ENCODE data around the gene CCL22. TPM values are rescaled to one million over a fixed set of nuclear protein-coding genes. Genes with fewer than 3 reads are reported as not detected.

Gene CCL22
- total RNA-seq, 1 experiment from 2014 or later = not detected

DNA sequence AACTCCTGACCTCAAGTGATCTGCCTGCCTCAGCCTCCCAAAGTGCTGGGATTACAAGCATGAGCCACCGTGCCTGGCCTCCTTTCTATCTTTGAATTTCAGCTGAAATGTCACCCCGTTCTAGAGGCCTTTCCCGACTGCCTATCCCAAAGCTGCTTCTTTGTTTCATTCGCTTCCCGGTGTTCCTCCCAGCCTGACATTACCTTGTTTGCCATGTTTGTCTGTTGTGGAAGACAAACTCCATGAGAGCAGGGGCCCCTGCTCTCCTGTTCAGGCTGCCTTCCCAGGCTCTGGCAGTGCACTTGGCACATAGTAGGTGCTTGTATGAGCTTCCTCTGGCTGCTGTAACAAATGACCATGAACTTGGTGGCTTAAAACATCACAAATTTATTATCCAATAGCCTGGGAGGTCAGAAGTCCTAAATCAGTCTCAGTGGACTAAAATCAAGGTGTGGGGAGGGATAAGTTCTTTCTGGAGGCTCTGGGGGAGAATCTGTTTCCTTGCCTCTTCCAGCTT lies 2.6 kb upstream of the CCL22 start:
- DNase-seq (ENCODE audit: low read depth in 1 of 2, low spot score in 2 of 2) = no peak
- Histone ChIP-seq H3K36me3 (no peaks in the 10 kb centered on the region), H3K4me1 (replicated peaks) (no peaks in the 10 kb centered on the region), H3K9me3 (replicated peaks) (no peaks in the 10 kb centered on the region), H3K4me3 (no peak overlapping the region), H3K27me3 (replicated peaks) (peaks cover 4% of the 10 kb centered on the region; the same call in 1 of the 2 replicates), H3K27ac (no peak overlapping the region)

DNA sequence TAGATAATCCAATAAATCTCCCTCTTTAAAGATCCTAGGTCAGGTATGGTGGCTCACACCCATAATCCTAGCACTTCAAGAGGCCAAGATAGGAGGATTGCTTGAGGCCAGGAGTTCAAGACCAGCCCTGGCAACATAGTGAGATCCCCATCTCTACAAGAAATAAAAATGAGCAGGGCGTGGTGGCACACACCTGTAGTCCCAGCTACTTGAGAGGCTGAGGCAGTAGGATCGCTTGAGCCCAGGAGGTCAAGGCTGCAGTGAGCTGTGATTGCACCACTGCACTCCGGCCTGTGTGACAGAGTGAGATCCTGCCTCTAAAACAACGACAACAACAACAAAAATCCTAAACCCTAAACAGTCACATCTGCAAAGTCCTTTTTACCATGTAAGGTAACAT lies 2.0 kb upstream of the CCL22 start:
- H3K9me3 ChIP-seq (replicated peaks) = no peaks in the 10 kb centered on the region
- H3K36me3 ChIP-seq = no peaks in the 10 kb centered on the region
- peaks cover 4% of the 10 kb centered on the region; the same call in 1 of the 2 replicates for H3K27me3 ChIP-seq (replicated peaks)
- no peak overlapping the region for H3K4me3 ChIP-seq
- no peaks in the 10 kb centered on the region for H3K4me1 ChIP-seq (replicated peaks)
- no peak for DNase-seq (ENCODE audit: low read depth in 1 of 2, low spot score in 2 of 2)
- no peak overlapping the region for H3K27ac ChIP-seq

DNA sequence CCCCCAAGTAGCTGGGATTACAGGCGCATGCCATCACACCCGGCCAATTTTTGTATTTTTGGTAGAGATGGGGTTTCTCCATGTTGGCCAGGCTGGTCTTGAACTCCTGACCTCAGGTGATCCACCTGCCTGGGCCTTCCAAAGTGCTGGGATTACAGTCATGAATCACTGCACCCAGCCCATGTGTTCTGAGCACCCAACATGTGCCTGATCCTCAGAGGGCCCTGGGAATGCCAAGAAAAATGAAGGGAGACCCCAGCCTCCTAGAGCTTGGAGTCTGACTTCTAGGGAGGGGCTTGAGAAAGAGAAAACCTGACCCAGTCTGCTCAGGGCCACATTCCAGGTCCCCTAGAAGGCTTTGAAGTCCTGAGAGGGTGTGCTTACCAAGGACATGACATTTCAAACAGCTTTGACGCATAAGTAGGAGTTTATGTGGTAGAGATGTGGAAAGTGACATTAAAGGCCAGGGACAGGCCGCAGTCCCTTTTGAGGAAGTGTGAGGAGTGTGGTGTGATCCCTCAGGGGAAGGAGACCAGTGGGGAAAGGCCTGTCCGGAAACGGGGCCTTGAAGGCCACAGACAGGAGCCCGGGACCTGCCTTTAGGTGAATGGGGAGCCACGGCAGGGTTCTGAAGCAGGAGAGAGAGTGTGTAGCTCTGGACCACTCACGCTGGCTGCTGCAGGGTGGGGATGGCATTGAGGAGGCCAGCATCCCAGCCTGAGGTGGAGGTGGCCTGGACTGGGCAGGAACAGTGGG lies 1.1 kb upstream of the CCL22 start:
- Histone ChIP-seq H3K4me1 (replicated peaks) (no peaks in the 10 kb centered on the region), H3K36me3 (no peaks in the 10 kb centered on the region), H3K4me3 (no peak overlapping the region), H3K27ac (no peak overlapping the region), H3K27me3 (replicated peaks) (no peaks in the 10 kb centered on the region), H3K9me3 (replicated peaks) (no peaks in the 10 kb centered on the region)
- DNase-seq (ENCODE audit: low read depth in 1 of 2, low spot score in 2 of 2) = no peak

DNA sequence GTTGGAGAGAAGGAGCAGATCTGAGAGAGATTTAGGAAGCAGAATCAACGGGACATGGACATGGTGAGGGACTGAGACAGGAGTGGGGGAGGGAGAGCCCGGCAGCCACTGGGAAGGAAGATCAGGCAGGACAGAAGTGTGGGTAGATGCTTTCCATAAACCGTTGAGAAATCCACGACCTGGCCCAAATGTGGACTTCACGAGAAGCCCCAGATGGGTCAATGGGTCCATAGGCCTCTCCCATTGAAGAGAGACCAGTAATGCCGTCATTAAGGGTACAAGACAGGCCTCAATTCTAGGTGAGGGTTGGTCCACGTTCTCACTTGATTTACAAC lies 530 bp upstream of the CCL22 start:
- H3K4me1 ChIP-seq (replicated peaks) = no peaks in the 10 kb centered on the region
- H3K9me3 ChIP-seq (replicated peaks) = no peaks in the 10 kb centered on the region
- no peak overlapping the region for H3K4me3 ChIP-seq
- no peak overlapping the region for H3K27ac ChIP-seq
- no peak for DNase-seq (ENCODE audit: low read depth in 1 of 2, low spot score in 2 of 2)
- no peaks in the 10 kb centered on the region for H3K36me3 ChIP-seq
- H3K27me3 ChIP-seq (replicated peaks) = no peaks in the 10 kb centered on the region

DNA sequence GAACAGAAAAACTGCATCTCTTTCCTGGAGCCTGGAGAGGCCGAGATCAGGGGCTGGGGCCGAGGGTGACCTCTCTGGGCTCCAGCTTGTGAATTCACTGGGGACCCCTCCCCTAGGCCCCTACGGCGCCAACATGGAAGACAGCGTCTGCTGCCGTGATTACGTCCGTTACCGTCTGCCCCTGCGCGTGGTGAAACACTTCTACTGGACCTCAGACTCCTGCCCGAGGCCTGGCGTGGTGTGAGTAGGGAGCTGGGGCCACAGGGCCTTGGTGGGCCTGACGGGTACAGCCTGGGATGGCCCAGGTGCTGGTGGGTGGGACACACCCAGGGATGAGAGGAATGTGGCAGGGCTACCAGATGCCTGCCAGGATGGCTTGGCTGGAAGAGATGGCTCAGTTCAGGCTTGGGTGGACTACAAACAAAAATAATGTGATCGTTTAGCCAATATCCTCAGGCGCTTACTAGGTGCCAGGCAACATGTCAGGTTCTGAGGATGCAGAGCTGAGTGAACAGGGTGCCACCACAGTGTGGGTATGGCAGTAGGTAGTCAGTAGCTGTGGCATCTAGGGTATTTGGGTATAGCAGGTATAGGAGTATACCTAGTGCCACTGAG lies 1.8 kb downstream of the CCL22 start:
- H3K9me3 ChIP-seq (replicated peaks) = no peaks in the 10 kb centered on the region
- no peaks in the 10 kb centered on the region for H3K4me1 ChIP-seq (replicated peaks)
- H3K27me3 ChIP-seq (replicated peaks) = no peaks in the 10 kb centered on the region
- H3K27ac ChIP-seq = no peak overlapping the region
- DNase-seq (ENCODE audit: low read depth in 1 of 2, low spot score in 2 of 2) = no peak
- no peak overlapping the region for H3K4me3 ChIP-seq
- H3K36me3 ChIP-seq = no peaks in the 10 kb centered on the region

DNA sequence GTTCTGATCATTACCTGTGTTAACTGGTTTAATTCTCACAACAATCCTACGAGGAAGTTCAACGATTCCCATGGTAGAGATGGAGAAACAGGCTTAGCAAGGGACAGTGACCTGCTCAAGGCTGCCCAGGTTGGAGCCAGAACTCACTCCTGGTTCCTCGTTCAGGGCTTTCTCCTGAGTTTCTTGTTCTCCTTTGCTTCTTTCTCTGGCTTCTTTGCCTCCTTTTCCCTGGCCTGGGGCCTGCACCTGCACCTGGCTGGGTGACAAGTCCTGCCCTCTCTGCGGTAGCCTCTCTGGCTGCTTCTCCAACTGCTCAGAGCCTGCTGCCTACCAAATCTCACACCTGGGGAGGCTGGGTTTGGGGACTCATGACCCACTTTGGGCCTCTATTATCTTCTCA lies 2.8 kb downstream of the CCL22 start:
- Histone ChIP-seq H3K4me1 (replicated peaks) (no peaks in the 10 kb centered on the region), H3K4me3 (no peak overlapping the region), H3K27ac (no peak overlapping the region), H3K36me3 (no peaks in the 10 kb centered on the region), H3K9me3 (replicated peaks) (no peaks in the 10 kb centered on the region), H3K27me3 (replicated peaks) (no peaks in the 10 kb centered on the region)
- DNase-seq (ENCODE audit: low read depth in 1 of 2, low spot score in 2 of 2) = no peak

DNA sequence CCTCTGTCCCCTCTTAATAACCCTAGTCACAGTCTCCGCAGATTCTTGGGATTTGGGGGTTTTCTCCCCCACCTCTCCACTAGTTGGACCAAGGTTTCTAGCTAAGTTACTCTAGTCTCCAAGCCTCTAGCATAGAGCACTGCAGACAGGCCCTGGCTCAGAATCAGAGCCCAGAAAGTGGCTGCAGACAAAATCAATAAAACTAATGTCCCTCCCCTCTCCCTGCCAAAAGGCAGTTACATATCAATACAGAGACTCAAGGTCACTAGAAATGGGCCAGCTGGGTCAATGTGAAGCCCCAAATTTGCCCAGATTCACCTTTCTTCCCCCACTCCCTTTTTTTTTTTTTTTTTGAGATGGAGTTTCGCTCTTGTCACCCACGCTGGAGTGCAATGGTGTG lies 5.6 kb downstream of the CCL22 start:
- no peak for DNase-seq (ENCODE audit: low read depth in 1 of 2, low spot score in 2 of 2)
- H3K9me3 ChIP-seq (replicated peaks) = no peaks in the 10 kb centered on the region
- H3K27me3 ChIP-seq (replicated peaks) = no peaks in the 10 kb centered on the region
- H3K36me3 ChIP-seq = no peaks in the 10 kb centered on the region
- H3K27ac ChIP-seq = no peak overlapping the region
- no peak overlapping the region for H3K4me3 ChIP-seq
- no peaks in the 10 kb centered on the region for H3K4me1 ChIP-seq (replicated peaks)

DNA sequence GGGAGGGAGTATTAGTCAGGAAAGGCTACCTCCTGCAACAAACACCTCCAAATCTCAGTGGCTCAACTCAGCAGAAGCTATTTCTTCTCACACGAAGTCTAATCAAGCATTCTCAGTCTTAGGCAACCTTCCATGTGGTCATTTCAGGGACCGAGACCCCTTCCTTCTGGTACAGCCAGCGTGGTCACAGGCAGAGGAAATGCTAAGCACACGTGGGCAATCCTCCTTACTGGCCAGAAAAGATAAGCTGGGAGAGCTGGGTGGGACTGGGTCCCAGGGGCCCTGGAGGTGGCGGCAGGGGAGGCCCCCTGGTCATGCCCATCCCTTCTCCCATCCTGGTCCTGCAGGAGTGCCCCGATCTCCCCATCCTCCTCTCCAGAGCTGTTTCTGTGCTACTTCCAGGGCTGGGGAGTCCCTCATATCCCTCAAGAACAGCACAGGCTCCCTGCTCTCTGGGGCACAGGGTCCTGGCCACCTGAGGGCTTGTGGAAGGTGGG lies 8.0 kb downstream of the CCL22 start:
- Histone ChIP-seq H3K36me3 (no peaks in the 10 kb centered on the region), H3K27ac (no peak overlapping the region), H3K27me3 (replicated peaks) (no peaks in the 10 kb centered on the region), H3K4me3 (no peak overlapping the region), H3K4me1 (replicated peaks) (no peaks in the 10 kb centered on the region), H3K9me3 (replicated peaks) (no peaks in the 10 kb centered on the region)
- DNase-seq (ENCODE audit: low read depth in 1 of 2, low spot score in 2 of 2) = no peak

DNA sequence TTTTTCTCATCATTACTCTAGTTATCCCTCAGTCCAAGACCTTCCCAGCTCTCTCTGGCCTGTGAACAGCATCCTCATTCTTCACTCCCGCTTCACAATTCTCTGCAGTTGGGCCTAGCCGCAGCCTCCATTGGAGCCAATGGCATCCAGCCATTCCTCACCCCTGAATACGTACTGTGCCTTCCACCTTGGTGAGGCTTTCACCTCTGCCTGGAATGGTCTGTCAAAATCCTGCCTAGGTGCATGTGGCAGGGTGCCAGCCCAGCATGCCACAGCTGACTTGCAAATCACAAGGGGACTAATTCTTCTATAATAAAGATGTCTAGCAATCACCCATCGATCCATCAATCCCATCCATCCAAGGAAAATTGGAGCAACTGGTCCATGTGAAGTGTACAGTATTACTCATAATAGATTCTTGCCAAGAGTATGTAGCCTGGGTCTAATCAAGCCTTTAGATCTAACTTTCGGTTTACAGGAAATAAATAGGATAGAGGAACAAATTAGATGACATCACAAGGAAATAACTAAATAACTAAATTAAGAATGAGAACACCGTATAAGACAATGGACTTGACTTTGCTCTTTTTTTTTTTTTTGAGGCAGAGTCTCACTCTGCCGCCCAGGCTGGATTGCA lies 8.7 kb downstream of the CCL22 start:
- H3K27ac ChIP-seq = no peak overlapping the region
- H3K4me3 ChIP-seq = no peak overlapping the region
- no peaks in the 10 kb centered on the region for H3K27me3 ChIP-seq (replicated peaks)
- no peaks in the 10 kb centered on the region for H3K36me3 ChIP-seq
- H3K9me3 ChIP-seq (replicated peaks) = no peaks in the 10 kb centered on the region
- no peak for DNase-seq (ENCODE audit: low read depth in 1 of 2, low spot score in 2 of 2)
- peaks cover 4% of the 10 kb centered on the region for H3K4me1 ChIP-seq (replicated peaks)

DNA sequence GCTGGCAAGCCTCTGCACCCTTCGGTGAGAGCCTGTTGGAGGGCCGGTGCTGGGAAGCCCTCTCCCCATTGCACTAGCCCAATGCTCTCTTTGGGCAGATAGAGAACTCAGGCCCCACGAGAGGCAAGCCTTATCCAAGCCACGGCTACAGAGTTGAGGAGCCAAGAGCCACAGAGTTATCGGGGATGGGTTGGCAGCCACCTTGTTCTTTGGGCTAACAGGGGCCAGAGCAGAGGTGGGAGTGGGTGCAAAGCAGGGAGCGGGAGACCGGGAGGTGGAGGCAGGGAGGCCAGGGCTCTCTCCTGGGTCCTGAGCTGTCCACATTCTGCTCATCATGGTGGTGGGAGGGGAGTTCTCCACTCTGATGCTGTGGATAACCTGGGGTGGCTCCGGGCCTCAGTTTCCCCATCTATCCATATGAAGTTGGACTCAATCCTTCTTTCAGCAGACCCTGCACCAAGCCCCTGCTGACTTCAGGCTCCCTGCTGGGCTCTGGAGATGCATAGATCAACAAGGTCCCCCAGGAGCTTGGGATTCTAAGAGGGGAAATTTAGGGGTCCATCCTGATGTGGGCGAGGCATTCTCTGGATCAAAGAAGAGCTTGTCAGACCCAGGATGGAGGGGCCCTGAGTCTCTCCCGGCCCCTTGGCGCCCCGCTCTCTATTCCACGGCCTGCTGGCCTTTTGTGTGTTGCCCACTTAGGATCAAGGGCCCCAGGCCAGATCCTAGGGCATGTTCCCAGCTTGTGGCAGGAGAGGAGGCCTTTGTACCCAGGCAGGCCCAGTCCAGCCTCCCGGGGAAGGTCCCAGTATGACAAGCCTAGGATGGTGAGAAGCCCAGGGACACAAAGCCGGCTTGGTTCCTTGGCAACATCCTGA lies 13.2 kb downstream of the CCL22 start:
- H3K27me3 ChIP-seq (replicated peaks) = no peaks in the 10 kb centered on the region
- peaks cover 12% of the 10 kb centered on the region for H3K4me1 ChIP-seq (replicated peaks)
- no peak overlapping the region for H3K27ac ChIP-seq
- no peaks in the 10 kb centered on the region for H3K36me3 ChIP-seq
- H3K9me3 ChIP-seq (replicated peaks) = no peaks in the 10 kb centered on the region
- no peak overlapping the region for H3K4me3 ChIP-seq
- DNase-seq (ENCODE audit: low read depth in 1 of 2, low spot score in 2 of 2) = no peak

DNA sequence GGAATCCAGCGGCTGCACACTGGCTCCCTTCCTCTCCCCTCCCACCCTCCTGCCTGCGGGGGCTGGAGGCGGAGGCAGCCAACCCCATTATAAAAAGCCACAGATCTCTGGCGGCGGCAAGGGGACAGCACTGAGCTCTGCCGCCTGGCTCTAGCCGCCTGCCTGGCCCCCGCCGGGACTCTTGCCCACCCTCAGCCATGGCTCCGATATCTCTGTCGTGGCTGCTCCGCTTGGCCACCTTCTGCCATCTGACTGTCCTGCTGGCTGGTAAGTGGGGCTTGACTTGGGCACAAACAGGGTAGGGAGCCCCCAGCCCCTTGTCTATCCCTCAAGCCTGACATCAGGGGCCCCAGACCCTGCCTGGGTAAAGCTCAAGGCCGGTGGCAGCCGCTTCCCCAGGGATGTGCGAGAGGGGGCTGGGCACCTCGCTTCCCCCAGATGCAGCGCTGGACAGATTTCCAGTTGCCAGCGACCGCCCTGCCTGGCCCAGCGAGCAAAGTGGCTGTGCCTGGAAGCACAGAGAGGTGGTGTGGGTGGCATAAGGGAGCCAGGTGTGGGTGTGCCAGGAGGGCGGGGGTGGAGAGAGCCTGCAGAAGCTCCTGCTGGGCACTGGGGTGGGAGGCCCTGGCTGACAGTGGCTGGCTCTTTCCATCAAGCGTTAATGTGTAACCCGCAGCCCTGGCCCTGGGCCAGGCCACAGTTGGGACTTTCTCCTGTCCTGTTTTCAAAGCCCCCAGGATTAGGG lies 14.0 kb downstream of the CCL22 start, which contains the start of gene CX3CL1:
Gene CX3CL1 (plus strand): TSS at position 119 of the 745 bp plus-strand sequence. CDS start 79 bp downstream, at position 198.
- Histone ChIP-seq H3K4me3 (peak within 1 kb of the TSS; percentile 9), H3K36me3 (no peaks in the 10 kb centered on the region), H3K27me3 (replicated peaks) (no peaks in the 10 kb centered on the region), H3K9me3 (replicated peaks) (no peaks in the 10 kb centered on the region), H3K4me1 (replicated peaks) (peaks cover 19% of the 10 kb centered on the region), H3K27ac (no peak within 1 kb of the TSS)
- peak; percentile 45 to 67 for DNase-seq (ENCODE audit: low read depth in 1 of 2, low spot score in 2 of 2)

DNA sequence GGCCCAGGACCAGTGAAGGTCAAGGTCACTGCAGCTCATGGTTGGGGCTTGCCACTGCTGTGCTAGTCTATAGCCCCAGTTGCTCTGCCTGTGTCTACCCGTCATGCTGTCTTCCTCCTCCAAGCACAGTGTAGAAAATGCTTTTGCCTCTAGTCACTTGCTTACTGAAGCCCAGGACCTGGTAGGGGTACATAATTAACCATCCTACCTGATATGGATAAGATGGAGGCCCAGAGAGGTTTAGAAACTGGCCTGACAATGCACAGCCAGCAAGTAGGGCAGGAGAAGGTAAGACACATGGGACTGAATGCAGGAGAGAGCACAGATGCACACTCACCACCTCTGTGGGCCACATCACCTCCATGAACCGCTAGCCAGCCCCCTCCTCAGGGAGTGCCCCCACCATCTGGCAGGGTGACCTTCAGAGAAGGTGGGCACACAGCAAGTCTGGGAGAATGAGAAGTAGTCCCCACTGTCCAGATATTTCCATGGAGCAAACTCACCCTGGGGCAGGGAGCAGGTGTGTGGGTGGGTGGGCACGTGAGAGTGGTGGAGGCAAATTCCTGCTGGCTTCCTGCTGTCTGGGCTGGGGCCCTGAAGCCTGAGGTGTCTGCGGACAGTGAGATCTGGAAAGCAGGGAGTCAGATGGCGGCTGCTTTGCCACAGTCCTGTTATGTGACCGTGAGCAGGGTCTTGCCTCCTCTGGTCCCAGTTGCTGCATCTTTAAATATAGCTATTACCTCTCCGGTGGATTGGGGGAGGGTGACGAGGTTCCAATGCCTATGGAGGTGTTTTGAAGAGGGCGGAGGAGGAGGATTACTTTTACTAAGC lies 14.7 kb downstream of the CCL22 start:
- Histone ChIP-seq H3K4me3 (no peak overlapping the region), H3K4me1 (replicated peaks) (peaks cover 27% of the 10 kb centered on the region), H3K36me3 (no peaks in the 10 kb centered on the region), H3K27me3 (replicated peaks) (no peaks in the 10 kb centered on the region), H3K27ac (no peak overlapping the region), H3K9me3 (replicated peaks) (no peaks in the 10 kb centered on the region)
- DNase-seq (ENCODE audit: low read depth in 1 of 2, low spot score in 2 of 2) = no peak
